GDM1 (cell line): ENCODE data around the gene TNIK.

Source experiments
- DNase-seq: peaks from one replicate; lab custom pipeline; 2025; lab: John Stamatoyannopoulos, UW

The TNIK gene

DNA sequence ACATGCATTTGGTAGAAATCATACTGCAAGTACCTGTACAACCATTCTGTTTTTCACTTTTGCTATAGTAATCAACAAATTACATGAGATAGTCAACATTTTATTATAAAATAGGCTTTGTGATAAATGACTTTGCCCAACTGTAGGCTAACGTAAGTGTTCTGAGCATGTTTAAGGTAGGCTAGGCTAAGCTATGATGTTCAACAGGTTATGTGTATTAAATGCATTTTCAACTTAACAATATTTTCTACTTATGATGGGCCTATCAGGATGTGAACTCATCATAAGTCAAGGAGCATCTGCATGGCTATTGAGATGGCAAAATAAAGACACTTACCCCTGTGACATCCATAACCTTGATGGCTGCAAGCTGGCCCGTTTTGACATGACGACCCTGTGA is 232.4 kb downstream of the TNIK start:
- DNase-seq, result no peak

DNA sequence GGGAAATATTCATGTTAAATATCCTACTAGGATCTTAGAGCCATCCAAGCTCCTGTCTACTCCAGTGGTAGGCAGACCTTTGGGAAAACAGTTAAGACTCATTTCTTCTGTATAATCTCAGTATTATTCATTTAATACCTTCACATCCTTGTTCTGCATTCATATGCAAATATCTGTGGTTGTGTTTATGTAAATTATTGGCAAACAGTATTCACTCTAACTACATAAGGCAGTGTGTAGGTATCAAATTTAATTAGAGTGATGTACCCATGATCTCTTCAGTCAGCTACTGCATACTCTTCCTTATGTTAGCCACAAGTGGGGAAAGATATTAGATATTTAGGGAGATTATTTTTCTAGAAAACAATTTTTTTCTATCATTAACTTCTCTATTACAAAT is 232.8 kb downstream of the TNIK start:
- no peak for DNase-seq

DNA sequence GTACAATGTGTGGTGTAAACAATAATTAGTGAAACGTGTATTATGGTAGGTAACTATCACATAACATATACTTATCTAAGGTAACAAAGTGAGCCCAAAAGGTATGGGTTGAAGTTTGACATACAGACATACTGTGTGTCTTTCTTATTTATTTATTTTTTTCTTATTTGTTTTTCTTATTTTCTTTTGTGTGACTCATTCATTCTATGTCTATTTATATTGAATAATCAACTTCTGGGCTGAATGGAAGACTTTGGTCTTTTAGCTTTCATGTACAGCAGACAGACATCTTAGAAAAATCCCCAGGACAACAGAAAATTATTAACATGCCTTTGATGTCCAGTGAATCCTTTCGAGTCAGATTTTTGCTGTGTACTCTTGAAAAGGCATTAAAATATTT is 233.4 kb downstream of the TNIK start:
- DNase-seq, result no peak

DNA sequence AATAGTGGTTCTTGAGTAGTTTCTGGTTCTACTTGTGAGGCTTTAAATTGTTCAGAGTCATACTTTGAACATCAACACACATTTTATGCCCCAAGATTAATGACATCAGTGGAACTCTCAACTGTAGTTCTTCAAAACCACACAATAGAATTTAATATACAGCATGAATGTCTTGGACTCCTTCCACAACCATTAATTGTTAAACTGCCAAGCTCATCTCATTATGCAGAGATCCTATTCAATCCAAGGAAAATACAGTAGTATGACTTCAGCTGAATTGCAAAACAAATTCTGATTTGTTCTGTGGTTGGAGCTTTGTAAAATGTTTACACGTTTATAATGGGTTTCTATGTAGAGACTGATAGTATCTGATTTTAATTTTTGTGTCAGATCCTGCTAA is 234.5 kb downstream of the TNIK start:
- no peak for DNase-seq

DNA sequence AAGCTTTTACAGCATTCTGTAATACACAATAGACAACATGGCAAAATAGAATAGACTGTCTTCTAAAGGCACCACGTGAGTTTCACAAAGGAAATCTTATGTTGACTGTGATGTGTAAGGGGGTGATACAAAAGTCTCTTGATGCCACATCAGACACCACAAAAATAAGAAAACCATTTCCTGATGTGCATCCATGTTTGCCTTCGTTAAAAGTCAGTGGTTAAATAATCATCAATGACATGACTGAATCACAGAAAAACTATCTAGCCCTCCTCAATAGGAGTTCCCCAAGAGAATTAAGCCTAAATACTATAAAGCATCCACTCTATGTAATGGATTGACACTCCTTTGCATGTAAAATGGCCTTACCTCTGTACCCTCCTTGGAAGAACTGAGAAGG is 235.0 kb downstream of the TNIK start:
- DNase-seq, result no peak

DNA sequence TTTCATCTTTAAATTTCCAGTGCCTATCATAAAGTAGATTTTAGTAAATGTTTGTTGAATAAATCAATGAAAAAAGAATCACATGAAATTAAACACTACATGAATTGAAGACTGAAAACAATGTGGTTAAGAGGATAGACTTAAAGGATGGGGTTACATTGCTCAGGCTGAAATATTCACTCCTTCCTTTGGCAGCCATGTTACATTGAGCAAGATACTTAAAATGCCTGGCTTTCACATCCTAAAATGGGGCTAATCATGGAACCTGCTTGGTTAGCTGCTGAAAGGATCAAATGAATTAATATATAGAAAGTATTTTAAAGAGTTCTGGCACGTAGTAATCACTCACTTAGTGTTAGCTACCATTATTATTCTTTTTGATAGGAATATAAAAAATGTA is 236.8 kb downstream of the TNIK start:
- DNase-seq, result no peak

DNA sequence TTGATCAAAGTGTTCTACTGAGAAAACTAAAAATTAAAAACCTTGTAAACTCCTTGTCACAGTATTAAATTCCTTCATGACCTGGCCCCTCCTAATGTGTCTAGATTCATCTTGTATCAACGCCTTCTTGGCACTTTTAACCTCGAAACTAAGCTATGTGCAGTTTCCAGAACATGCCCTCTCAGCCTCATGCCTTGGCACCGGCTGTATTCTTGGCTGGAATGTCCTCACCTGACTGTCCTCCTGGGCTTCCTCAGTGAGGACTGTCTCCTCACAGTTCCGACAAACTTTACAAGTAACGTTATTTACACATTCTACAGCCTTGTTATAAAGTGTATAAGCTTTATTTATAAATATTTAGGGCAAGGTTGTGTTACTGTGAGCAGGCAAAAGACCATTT is 237.2 kb downstream of the TNIK start:
- no peak for DNase-seq

DNA sequence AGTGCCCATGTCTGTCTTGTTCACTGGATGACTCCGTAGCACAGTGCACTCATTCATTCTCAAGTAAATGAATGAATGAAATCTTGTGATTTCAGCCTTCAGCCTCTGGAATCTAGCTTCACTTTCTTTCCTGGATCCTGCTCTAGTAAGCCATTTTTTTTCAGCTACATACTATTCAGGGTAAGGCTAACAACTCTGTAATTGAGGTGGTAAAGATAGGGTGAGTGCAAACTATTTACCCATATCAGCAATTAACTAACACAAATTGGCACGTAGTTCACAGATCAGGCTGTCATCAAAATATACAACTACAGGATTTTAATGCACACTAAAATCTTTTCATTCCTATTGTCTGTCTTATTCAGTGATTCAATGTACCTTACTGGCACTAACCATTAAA is 238.6 kb downstream of the TNIK start:
- no peak for DNase-seq

DNA sequence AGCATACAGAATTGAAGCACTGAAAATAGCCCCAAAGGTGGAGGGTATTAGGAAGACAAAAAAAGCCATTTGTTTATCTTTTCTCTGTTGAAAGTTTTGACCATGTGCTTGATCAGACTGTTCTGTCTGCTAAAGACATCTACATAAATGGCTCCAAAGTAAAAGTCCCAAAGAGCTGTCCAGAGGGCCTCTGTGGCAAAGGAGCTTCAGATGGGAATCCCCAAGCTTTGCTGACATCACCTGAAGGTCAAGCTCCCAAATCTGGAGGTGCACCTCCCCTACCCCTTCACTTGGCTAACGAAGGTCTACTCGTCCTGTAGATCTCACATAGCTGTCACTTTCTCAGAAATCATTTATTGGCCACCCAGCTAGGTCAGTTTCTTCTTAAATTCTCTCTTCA is 239.1 kb downstream of the TNIK start:
- DNase-seq, result no peak

DNA sequence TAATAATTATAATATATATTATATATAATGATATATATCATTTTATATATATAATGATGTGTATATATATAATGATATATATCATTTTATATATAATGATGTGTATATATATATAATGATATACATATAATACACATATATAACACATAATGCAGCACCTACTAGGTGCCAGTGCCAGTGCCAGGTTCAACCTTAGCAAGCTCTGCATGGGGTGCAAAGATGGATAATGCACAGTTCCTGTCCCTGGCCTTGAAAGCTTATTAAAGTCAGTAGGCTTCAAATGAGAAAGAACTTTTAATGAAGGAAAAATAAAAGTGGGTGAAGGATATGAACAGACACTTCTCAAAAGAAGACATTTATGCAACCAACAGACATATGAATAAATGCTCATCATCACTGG is 240.9 kb downstream of the TNIK start:
- DNase-seq, result no peak

DNA sequence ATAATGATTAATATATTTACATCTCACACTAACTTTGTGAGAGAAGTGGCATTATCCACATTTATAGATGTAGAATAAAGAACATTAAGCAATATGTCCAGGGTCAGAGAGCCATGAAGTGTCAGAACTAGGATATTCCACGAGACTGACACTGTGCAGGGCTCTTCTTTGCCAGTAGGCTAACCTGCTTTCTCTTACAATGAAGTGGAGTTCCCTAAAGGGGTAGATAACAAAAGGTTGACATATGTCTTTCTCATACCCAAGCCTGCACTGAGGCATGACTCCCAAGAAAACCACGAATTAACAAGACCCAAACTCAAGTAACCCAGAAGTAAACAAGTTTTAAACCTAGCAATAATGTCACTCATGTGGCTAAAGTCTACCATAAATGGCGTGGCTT is 242.1 kb downstream of the TNIK start:
- no peak for DNase-seq

DNA sequence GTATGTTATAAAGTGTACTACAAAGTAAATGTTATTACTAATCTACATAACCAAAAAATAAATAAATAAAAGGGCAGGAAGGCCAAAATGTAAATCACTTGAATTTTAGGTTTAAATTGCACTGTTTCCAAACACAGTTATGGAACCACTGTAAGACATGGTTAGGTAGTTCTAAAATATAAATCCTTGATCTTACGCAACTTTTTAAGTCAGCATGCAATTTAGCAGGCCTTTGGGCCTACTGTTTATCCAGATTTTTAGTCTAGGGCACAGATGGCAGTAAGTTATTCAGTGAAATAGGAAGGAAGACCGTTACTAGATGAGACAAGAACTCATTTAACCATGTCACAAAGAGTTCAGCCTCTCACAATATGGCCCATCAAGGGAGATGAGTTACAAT is 246.3 kb downstream of the TNIK start:
- DNase-seq, result no peak

DNA sequence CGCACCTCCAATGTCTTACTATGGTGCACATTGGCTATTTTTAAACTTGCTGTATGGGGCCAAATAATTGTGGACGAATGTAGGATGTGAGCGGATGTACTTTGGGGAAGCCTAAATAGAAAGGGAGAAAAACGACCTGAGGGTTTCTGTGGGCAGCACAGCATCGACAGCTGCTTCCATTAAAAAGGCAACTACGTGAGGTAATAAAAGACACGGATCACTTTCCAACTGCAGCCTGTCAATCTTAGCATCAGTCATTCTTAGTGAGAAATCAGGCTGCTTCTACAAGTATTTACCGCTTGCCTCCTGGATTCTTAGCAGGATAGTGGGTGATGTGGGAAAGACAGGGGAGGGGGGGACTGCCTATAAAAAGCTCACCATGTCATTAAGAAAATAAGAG is 247.0 kb downstream of the TNIK start:
- no peak for DNase-seq

DNA sequence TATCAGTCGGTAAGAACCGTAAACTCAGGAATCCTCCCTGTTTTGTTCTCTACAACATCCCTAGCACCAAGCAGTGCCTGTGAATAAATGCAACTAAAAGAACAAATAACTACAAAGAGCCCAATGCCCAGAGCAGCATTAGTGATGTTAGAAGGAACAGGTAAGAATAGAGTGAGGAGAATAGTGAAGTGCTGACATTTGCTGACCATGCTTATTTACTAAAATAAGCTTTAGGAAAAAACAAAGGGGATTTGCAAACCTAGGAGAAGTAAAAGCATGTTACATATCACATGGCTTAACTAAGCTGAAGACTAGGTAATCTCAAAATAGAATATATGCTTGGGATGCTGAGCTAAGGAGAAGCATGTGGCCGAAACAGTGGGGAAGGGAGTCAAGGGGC is 247.6 kb downstream of the TNIK start:
- no peak for DNase-seq

DNA sequence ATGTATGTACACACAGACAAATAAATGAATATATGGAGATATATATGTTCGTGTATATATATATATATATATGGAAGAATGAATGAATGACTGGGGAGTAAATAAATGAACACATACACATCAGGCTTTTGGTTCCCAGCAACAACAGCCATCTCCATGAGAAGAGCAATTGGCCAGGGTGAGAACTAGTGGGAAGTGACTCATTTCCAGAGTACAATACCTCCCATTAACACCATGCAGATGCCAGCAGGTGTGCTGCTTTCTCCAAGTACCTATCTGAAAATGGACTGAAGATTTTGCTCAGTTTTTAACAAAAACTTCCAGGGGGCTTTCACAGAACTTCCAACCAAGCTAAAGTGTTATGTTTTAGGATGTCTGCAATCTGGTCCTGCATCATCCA is 253.9 kb downstream of the TNIK start:
- DNase-seq, result no peak

DNA sequence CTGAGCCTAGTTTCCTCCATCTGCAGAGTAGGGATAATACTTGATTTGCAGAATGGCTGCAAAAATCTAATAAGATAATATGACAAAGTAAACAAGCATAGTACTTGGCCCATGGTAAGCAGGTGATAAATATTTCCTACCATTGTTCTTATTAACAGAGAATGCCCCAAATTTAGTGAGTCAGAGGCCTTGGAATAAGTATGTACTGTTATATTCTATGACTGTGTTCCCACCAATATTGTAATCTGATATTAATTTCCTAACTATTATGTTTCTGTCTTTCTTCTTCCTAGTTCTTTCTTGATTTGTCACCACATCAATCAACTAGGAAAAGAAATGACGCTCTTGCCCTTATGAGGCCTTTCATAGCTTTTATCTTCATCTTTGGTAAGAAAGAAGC is 255.3 kb downstream of the TNIK start:
- no peak for DNase-seq

DNA sequence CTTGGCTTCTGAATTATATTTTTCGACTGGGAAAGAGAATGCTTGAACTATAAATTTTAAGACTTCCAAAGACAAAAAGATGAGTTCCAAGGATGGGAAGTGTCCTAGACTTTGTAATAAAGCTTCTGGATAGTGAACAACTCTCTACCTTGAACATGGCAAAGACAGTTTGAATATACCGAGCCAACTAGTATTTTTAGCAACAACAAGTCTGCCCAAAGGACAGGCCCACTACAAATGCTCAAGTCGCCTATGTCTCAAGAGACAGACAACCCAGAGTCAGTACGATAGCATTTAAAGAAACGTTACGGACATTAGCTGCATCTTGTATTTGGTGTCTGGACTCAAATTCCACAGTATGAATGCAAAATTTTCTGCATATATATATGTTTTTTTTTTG is 258.4 kb downstream of the TNIK start:
- DNase-seq, result no peak

DNA sequence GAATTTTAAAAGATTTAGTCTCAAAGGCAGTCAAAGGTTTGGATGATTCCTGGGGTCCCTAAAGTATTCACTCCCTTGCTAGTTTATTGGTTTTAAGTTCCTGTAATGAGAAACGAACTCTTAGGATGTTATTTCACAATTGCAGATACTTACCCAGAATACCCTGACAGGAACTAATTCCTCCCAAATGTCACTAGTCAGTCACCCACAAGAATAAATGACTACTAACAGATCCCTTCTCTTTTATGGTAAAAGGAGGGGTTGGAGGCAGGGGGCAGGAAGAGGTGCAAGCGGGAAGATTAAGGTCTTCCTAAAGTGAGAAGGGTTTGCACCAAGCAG is 259.5 kb downstream of the TNIK start:
- no peak for DNase-seq

DNA sequence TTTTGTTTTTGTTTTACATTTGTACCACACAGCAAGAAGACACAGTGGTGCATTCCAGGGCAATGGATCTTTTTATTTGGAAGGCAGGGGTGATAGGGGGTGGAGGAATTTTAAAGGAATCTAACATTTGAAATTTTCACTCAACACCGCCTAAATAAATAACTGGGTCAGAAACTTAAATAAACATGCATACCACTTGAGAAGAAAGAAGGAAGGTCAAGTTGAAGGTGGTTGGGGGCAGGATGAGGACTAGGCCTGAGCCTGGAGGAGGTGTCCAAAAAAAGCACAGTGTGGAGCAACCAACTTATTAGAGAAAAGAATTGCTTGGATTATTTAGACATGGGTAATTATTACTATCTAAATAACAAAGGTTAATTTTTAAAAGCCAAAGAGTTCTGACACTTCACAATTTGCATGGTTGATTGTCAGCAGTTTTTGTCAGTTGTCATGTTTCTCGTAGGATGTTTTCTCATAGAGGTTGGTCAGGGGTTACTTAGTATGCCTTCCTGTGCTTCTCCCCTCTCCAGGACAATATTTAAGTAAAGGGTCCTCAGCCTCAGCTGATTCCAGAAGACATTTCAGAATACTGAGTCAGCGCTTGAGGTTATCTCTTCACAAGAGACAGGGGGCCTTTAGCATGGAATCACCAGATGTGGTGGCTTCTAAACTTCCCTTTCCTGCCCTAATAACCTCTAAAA is 260.0 kb downstream of the TNIK start:
- no peak for DNase-seq

DNA sequence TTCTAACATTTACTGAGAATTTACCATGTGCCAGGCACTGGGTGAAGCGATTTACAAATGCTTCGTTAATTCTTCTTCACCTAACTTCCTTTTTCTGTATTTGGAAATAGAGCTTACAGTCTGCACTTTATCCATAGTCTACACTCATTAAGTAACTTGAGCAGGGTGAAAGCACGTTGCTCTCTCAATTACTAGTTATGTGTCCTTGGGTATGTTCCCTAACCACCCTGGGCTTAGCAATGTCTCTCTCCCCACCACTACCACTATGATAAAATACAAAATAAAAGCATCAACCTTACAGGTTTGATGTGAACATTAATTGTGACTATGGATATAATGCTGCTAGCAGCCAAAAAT is 260.8 kb downstream of the TNIK start:
- DNase-seq, result no peak

DNA sequence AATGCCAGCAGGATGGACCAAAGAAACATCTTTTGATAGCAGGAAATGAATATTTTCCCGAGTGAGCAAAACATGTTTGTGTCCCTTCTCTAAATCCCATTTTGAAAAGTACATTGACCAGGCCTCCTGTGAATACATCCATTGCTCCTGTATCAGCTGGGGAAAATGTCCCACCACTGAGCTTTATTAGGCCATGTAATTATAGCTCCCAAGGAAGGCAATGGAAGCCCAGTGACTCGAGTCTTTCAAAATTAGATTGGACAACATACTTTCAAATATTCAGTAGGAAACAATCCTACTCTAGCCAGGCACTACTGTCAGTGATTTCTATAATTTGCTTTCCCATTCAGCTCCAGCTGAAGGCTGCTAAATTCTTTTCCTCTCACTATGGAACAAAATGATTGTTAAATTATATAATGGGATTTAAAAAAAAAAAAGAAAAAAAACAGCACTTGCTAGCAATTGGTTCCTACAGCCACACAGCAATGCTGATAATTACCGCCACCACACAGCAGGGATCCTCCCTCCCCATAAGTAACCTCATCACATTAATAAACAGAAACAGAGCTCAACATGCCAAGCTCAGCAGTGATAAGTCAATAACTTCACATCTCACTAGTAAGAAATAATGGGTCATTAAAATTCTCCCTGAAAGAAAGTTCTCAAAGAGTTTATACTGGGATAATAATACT is 261.3 kb downstream of the TNIK start:
- no peak for DNase-seq

DNA sequence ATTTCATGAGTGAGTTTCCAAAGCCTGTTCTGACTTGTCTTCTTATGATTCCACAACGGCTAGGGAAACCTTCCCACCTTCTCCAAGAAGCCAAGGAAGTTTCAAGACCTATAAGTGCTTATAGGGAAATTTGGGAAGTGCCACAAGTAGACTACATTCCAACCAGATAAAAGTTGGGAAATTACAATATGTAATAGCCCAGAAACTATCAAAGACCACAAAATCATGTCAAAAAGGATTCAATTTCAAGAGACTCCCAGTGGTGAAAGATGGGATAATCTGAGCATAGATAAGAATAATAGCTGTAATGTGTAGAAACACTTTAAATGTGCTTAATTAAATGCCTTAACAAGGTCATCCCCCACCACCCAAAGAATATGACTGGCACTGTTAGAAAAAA is 264.5 kb downstream of the TNIK start:
- DNase-seq, result no peak

DNA sequence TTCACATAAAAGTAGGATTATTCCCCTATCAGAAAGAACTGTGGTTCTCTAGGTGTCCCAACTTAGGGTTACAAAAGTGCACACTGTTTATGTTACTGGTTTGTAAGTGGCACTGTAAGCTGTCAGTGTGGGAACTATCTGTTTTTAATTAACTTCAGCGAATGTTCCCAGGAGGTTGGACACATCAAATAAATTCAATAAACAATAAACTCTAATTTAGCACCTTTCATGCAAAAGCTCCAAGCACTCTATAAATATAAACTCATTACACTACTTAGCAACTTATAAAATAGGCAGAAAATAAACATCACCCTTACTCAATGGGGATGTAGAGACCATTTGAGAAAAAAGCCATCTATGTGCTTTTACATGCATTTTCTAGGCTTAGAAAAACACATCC is 265.2 kb downstream of the TNIK start:
- DNase-seq, result no peak

DNA sequence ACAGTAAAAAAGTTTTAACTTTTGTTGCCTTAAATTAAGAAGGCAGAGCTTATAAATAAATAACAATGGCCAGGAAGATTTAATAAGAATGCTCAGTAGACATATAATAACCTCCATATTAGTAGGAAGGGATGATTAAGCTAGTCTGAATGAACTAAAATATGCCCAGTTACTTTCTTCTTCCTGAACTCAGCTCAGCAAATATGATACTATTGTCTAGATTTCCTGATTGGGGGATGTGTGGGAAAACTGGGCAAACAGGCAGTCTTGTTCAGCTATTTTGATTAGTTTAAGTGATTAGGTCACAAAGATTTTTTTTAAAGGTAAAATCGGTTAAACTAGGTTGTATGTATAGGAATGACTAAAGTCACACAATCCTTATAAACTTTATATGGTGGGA is 266.5 kb downstream of the TNIK start:
- DNase-seq, result no peak
